HepG2 (cell line): ENCODE results near the gene SRPRA. TPM values are rescaled to one million over a fixed set of nuclear protein-coding genes. Genes with fewer than 3 reads are reported as not detected.

Source experiments
- ELF1 ChIP-seq: sonication (generic); formaldehyde crosslinking; IDR thresholded peaks from 2 replicates; pipeline ENCODE4 v1.4.0; 2020; ENCODE audit warnings: missing genetic modification reagents
- KDM5A ChIP-seq: fragments of 200-600 bp; sonication (generic); IDR thresholded peaks from 2 replicates; pipeline ENCODE4 v1.7.0; 2018; ENCODE audit warnings: antibody characterized with exemption, mild to moderate bottlenecking, low read length, borderline replicate concordance
- MEIS2 ChIP-seq: sonication (generic); formaldehyde crosslinking; IDR thresholded peaks from 2 replicates; pipeline ENCODE4 v1.9.0; 2021; ENCODE audit warnings: mild to moderate bottlenecking, missing genetic modification reagents
- NFKB2 ChIP-seq: sonication (generic); formaldehyde crosslinking; IDR thresholded peaks from 2 replicates; pipeline ENCODE4 v1.4.0; 2020; ENCODE audit warnings: missing genetic modification reagents, borderline replicate concordance
- POLR2G ChIP-seq: fragments of 200-400 bp; formaldehyde crosslinking; IDR thresholded peaks from 2 replicates; pipeline ENCODE4 v1.6.1; 2018; ENCODE audit warnings: mild to moderate bottlenecking, low read depth, low read length, moderate library complexity
- SOX13 ChIP-seq, 3 experiments: fragments of 450-650 bp in 1 of 3; sonication (generic) in 1 of 3; formaldehyde crosslinking in 1 of 3; IDR thresholded peaks in 2 of 3; conservative IDR thresholded peaks in 1 of 3; 2 replicates each; pipeline versions ENCODE4 v1.5.0 to v1.6.1; 2016 to 2020; ENCODE audit warnings: antibody characterized with exemption in 1 of 3, mild to moderate bottlenecking in 1 of 3, missing compliant biosample characterization in 1 of 3, missing genetic modification reagents in 1 of 3, moderate library complexity in 1 of 3
- SRSF9 ChIP-seq: fragments of 200-400 bp; formaldehyde crosslinking; IDR thresholded peaks from 2 replicates; pipeline ENCODE4 v1.6.1; 2018; ENCODE audit warnings: borderline replicate concordance, mild to moderate bottlenecking, low read depth, low read length; ENCODE audit not compliant: insufficient read depth, poor library complexity, severe bottlenecking
- TGIF2 ChIP-seq: IDR thresholded peaks from 2 replicates; pipeline ENCODE4 v1.6.1; 2016; ENCODE audit warnings: control low read depth, missing compliant biosample characterization
- XBP1 ChIP-seq: sonication (generic); formaldehyde crosslinking; IDR thresholded peaks from 2 replicates; pipeline ENCODE4 v1.5.0; 2020; ENCODE audit warnings: missing genetic modification reagents
- ZNF143 ChIP-seq: sonication (generic); formaldehyde crosslinking; IDR thresholded peaks from 2 replicates; pipeline ENCODE4 v1.4.0; 2020; ENCODE audit warnings: missing genetic modification reagents
- ZNF329 ChIP-seq: sonication (generic); formaldehyde crosslinking; IDR thresholded peaks from 2 replicates; pipeline ENCODE4 v1.9.0; 2021; ENCODE audit warnings: low read depth, mild to moderate bottlenecking, missing genetic modification reagents
- ZNF343 ChIP-seq: sonication (generic); formaldehyde crosslinking; IDR thresholded peaks from 2 replicates; pipeline ENCODE4 v1.4.0; 2020; ENCODE audit warnings: mild to moderate bottlenecking, missing genetic modification reagents
- ZNF510 ChIP-seq: sonication (generic); formaldehyde crosslinking; IDR thresholded peaks from 2 replicates; pipeline ENCODE4 v1.4.0; 2020; ENCODE audit warnings: low read depth, mild to moderate bottlenecking, missing genetic modification reagents
- ZNF615 ChIP-seq: sonication (generic); formaldehyde crosslinking; IDR thresholded peaks from 2 replicates; pipeline ENCODE4 v1.5.0; 2020; ENCODE audit warnings: mild to moderate bottlenecking, missing genetic modification reagents, borderline replicate concordance
- ZSCAN31 ChIP-seq: sonication (generic); formaldehyde crosslinking; IDR thresholded peaks from 2 replicates; pipeline ENCODE4 v1.5.0; 2020; ENCODE audit warnings: low read depth, mild to moderate bottlenecking, missing genetic modification reagents
- polyA plus RNA-seq, 8 experiments: library from polyadenylated mRNA; depleted of rRNA in 3 of 8; stranded (reverse) in 7 of 8; unstranded in 1 of 8; fragments of >200 nt; fragmentation: Illumina TruSeq in 4 of 8; extraction: Trizol in 4 of 8; gene quantifications; 2 replicates each; pipeline versions ENCODE4 v1.2.1 to v1.2.3, GENCODE V29; 2011 to 2016; ENCODE audit warnings: low read depth in 4 of 8, missing spikeins in 1 of 8, mixed read lengths in 1 of 8; ENCODE audit not compliant: insufficient read depth in 1 of 8
- total RNA-seq, 5 experiments: library from RNA; depleted of rRNA; stranded (reverse); fragments of >200 nt; fragmentation: Illumina TruSeq; extraction: Trizol; gene quantifications; 2 replicates each; pipeline ENCODE4 v1.2.3, GENCODE V29; 2016; ENCODE audit warnings: low read depth in 1 of 5
- TF ChIP-seq, protein P1 (sequence below): sonication (generic); formaldehyde crosslinking; conservative IDR thresholded peaks from 2 replicates; pipeline ENCODE4 v1.8.1; 2023; ENCODE audit warnings: missing genetic modification reagents
- TF ChIP-seq, protein P2 (sequence below): sonication (generic); formaldehyde crosslinking; conservative IDR thresholded peaks from 2 replicates; pipeline ENCODE4 v1.4.0; 2020; ENCODE audit warnings: missing genetic modification reagents
- TF ChIP-seq, protein P3 (sequence below): sonication (generic); formaldehyde crosslinking; IDR thresholded peaks from 2 replicates; pipeline ENCODE4 v1.8.0; 2022; ENCODE audit warnings: mild to moderate bottlenecking, missing genetic modification reagents; ENCODE audit not compliant: insufficient replicate concordance
- TF ChIP-seq, protein P4 (sequence below): sonication (generic); formaldehyde crosslinking; IDR thresholded peaks from 2 replicates; pipeline ENCODE4 v1.8.1; 2023; ENCODE audit warnings: mild to moderate bottlenecking, missing genetic modification reagents
- TF ChIP-seq, protein P5 (sequence below): sonication (generic); formaldehyde crosslinking; IDR thresholded peaks from 2 replicates; pipeline ENCODE4 v1.8.1; 2022; ENCODE audit warnings: mild to moderate bottlenecking, missing genetic modification reagents

SRPRA gene
- total and polyA plus RNA-seq, 2 of the 13 experiments (the other 11 are each of a cell fraction or from before 2014, with no cell fraction given) = 27.7 to 64.6 TPM

DNA sequence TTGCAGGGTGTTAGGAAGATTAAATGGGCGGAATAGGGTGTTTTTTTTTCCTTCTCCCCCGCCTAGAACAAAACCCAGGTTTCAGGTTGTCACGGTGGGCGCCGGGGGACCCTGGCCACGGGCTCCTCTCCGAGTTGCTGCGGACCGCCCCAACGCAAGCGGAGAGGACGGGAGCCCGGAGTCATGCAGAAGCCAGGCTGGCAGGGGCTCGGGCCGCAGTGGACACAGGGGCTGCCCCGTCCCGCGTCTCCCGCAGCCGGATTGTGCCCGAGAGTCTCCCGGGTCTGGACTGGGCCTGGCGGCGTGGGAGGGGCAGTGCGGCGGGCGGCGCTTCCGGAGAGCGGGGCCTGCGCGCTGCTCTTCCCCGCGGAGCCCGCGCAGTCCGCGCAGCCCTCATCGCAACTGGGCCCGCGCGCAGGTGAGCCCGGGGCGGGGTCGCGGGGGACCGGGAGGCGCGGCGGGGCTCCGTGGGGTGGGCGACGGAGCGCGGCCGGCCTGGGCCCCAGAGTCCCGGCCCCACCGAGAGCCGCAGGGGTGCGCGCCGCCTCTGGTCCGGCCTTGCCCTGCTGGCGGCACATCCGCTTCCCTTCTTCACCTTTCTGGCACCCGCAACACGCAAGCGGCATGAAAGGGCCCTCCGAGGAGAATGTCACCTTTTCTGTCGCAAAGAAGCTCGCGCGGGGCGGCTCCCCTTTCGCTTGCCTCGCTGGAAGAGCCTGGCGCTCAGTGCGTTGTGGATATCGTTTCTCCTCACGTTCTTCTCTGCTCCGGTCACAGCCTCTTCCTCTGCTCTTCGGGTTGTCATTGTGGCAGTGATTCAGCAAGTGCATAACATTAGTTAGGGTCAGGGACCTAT, 14.3 kb upstream of the SRPRA start, which contains the start of gene TIRAP (continued):
- TF ChIP-seq, protein P1, sequence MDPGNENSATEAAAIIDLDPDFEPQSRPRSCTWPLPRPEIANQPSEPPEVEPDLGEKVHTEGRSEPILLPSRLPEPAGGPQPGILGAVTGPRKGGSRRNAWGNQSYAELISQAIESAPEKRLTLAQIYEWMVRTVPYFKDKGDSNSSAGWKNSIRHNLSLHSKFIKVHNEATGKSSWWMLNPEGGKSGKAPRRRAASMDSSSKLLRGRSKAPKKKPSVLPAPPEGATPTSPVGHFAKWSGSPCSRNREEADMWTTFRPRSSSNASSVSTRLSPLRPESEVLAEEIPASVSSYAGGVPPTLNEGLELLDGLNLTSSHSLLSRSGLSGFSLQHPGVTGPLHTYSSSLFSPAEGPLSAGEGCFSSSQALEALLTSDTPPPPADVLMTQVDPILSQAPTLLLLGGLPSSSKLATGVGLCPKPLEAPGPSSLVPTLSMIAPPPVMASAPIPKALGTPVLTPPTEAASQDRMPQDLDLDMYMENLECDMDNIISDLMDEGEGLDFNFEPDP = no peak
- no peak for TF ChIP-seq XBP1 (CRISPR knock-in tag)
- 0 out of 2 replicates have a peak, but pooled peaks have one; percentile 22 for TF ChIP-seq ELF1
- TF ChIP-seq SRSF9 = no peak
- TF ChIP-seq POLR2G = peak; percentile 89
- TF ChIP-seq, protein P2, sequence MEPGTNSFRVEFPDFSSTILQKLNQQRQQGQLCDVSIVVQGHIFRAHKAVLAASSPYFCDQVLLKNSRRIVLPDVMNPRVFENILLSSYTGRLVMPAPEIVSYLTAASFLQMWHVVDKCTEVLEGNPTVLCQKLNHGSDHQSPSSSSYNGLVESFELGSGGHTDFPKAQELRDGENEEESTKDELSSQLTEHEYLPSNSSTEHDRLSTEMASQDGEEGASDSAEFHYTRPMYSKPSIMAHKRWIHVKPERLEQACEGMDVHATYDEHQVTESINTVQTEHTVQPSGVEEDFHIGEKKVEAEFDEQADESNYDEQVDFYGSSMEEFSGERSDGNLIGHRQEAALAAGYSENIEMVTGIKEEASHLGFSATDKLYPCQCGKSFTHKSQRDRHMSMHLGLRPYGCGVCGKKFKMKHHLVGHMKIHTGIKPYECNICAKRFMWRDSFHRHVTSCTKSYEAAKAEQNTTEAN (CRISPR knock-in tag) = no peak
- TF ChIP-seq ZSCAN31 (CRISPR knock-in tag) = 0 out of 2 replicates have a peak, but pooled peaks have one; percentile 52
- TF ChIP-seq TGIF2 (CRISPR knock-in tag) = 0 out of 2 replicates have a peak, but pooled peaks have one; percentile 10
- TF ChIP-seq NFKB2 = no peak; the same call in 1 of the 2 replicates
- TF ChIP-seq ZNF143 = 0 out of 2 replicates have a peak, but pooled peaks have one; percentile 20
- TF ChIP-seq SOX13 (IDR thresholded peaks at IDR 0.05) = 0 out of 2 replicates have a peak, but pooled peaks have one; percentile 14
- no peak; a peak in 1 of 4 replicates for TF ChIP-seq SOX13 (CRISPR knock-in tag; conservative IDR thresholded peaks at IDR 0.05 in 1 of 2, IDR thresholded peaks at IDR 0.05 in 1 of 2)
- TF ChIP-seq ZNF510 (CRISPR knock-in tag) = peak; percentile 41; the same call in 1 of the 2 replicates
- TF ChIP-seq, protein P3, sequence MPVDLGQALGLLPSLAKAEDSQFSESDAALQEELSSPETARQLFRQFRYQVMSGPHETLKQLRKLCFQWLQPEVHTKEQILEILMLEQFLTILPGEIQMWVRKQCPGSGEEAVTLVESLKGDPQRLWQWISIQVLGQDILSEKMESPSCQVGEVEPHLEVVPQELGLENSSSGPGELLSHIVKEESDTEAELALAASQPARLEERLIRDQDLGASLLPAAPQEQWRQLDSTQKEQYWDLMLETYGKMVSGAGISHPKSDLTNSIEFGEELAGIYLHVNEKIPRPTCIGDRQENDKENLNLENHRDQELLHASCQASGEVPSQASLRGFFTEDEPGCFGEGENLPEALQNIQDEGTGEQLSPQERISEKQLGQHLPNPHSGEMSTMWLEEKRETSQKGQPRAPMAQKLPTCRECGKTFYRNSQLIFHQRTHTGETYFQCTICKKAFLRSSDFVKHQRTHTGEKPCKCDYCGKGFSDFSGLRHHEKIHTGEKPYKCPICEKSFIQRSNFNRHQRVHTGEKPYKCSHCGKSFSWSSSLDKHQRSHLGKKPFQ (CRISPR knock-in tag) = peak; percentile 55
- TF ChIP-seq ZNF615 (CRISPR knock-in tag) = 0 out of 2 replicates have a peak, but pooled peaks have one; percentile 65
- peak; percentile 79 for TF ChIP-seq ZNF329 (CRISPR knock-in tag)
- TF ChIP-seq, protein P4, sequence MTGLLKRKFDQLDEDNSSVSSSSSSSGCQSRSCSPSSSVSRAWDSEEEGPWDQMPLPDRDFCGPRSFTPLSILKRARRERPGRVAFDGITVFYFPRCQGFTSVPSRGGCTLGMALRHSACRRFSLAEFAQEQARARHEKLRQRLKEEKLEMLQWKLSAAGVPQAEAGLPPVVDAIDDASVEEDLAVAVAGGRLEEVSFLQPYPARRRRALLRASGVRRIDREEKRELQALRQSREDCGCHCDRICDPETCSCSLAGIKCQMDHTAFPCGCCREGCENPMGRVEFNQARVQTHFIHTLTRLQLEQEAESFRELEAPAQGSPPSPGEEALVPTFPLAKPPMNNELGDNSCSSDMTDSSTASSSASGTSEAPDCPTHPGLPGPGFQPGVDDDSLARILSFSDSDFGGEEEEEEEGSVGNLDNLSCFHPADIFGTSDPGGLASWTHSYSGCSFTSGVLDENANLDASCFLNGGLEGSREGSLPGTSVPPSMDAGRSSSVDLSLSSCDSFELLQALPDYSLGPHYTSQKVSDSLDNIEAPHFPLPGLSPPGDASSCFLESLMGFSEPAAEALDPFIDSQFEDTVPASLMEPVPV (CRISPR knock-in tag) = no peak
- TF ChIP-seq, protein P5, sequence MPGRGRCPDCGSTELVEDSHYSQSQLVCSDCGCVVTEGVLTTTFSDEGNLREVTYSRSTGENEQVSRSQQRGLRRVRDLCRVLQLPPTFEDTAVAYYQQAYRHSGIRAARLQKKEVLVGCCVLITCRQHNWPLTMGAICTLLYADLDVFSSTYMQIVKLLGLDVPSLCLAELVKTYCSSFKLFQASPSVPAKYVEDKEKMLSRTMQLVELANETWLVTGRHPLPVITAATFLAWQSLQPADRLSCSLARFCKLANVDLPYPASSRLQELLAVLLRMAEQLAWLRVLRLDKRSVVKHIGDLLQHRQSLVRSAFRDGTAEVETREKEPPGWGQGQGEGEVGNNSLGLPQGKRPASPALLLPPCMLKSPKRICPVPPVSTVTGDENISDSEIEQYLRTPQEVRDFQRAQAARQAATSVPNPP (CRISPR knock-in tag) = 0 out of 2 replicates have a peak, but pooled peaks have one; percentile 75
- TF ChIP-seq MEIS2 (CRISPR knock-in tag) = no peak
- 0 out of 2 replicates have a peak, but pooled peaks have one; percentile 29 for TF ChIP-seq KDM5A
- TF ChIP-seq ZNF343 (CRISPR knock-in tag) = no peak
